NB4 (cell line): Measurements from ENCODE around the gene TNKS1BP1.

Source experiments
- POLR2A ChIP-seq: IDR thresholded peaks from 2 replicates; pipeline ENCODE4 v1.6.1; 2011; ENCODE audit warnings: mild to moderate bottlenecking; ENCODE audit not compliant: insufficient read length; ENCODE audit errors: extremely low read depth
- TF ChIP-seq, protein P1 (sequence below): IDR thresholded peaks from one replicate; pipeline ENCODE4 v1.5.1; 2012; ENCODE audit warnings: low read depth, low read length

DNA sequence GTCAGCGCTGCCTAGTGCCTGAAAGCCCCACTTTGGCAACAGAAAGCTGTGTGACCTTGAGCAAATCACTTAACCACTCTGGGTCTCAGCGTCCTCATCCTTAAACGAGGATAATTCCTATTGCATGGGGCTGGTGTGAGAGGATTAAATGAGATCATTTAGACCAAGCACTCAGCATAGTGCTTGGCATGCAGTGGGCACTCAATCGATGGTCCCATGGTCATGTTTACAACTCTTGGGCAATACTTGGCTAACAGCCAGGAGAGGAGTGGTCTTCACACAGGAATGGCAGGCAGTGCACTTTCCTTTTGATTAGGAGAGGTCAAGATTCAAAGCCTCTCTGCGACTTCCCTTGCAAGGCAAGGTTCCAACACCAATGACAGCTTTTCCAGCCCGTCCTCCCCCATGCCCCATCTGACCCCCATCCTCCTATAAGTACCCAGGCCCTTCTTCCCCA lies 14.1 kb downstream of the TNKS1BP1 start:
- TF ChIP-seq, protein P1, sequence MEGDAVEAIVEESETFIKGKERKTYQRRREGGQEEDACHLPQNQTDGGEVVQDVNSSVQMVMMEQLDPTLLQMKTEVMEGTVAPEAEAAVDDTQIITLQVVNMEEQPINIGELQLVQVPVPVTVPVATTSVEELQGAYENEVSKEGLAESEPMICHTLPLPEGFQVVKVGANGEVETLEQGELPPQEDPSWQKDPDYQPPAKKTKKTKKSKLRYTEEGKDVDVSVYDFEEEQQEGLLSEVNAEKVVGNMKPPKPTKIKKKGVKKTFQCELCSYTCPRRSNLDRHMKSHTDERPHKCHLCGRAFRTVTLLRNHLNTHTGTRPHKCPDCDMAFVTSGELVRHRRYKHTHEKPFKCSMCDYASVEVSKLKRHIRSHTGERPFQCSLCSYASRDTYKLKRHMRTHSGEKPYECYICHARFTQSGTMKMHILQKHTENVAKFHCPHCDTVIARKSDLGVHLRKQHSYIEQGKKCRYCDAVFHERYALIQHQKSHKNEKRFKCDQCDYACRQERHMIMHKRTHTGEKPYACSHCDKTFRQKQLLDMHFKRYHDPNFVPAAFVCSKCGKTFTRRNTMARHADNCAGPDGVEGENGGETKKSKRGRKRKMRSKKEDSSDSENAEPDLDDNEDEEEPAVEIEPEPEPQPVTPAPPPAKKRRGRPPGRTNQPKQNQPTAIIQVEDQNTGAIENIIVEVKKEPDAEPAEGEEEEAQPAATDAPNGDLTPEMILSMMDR = no peak
- no peak for TF ChIP-seq POLR2A
